Ovary (tissue), 3 donors: ENCODE data around the gene MYBL2.

Experiments used
- CTCF ChIP-seq, 3 donors: fragments of 450-650 bp in 2 of 3; fragments of 200-600 bp in 1 of 3; IDR thresholded peaks; one replicate each; pipeline versions ENCODE4 v1.5.1 to v1.8.0; 2016 to 2022; ENCODE audit warnings: antibody characterized with exemption in 3 of 3, mild to moderate bottlenecking in 1 of 3
- EP300 ChIP-seq: sonication (generic); formaldehyde crosslinking; IDR thresholded peaks from one replicate; pipeline ENCODE4 v1.6.1; 2017; ENCODE audit warnings: antibody characterized with exemption
- POLR2A ChIP-seq: fragments of 450-650 bp; IDR thresholded peaks from one replicate; pipeline ENCODE4 v1.6.1; 2017; ENCODE audit warnings: antibody characterized with exemption, mild to moderate bottlenecking, moderate library complexity
- donor health status: DM: no; HTN: no; CAD: no.

- TF ChIP-seq CTCF (IDR thresholded peaks at IDR 0.05) (no peak), POLR2A (no peak), EP300 (no peak)
Measured at GRCh38 chr20:43658069-43658722, 8.7 kb upstream of the MYBL2 start.
